ENCODE results near the gene SLC6A11. TPM values are rescaled to one million over a fixed set of nuclear protein-coding genes. Genes with fewer than 3 reads are reported as not detected.

Gene SLC6A11
- total and polyA plus RNA-seq, 2 of the 8 experiments (the other 6 are each of a cell fraction or from before 2014, with no cell fraction given) = 0.78 to 1.5 TPM

DNA sequence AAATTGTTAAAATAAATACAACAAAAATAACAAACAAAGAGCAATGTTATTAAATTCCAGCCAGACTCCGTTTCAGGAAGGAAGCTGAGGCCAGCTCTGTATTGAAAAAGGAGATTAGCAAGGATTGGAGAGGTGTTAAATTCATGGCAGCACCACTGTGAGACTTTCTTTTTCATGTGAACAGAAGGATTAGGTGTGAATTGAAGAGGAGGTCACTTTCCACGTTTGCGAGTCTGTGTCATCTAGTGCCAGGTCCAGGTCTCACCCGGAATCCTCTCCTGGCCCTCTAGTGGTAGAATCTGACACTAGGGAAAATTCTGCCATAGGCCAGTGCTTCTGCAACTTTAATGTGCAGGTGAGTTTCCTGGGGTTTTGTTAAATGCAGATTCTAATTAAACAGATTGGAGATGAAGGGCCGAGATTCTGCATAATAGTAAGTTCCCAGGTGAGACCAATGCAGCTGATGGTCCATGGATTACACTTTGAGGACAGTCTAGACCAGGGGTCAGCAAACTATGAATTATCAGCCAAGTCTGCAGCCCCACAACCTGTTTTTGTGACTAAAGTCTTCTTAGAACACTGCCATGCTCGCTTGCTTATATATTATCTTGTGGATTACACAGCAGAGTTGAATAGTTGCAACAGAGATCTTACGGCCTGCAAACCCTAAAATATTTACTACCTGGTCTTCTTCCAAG, 167.3 kb downstream of the SLC6A11 start:
- H3K27me3 ChIP-seq (replicated peaks in 1 of 4; ENCODE audit: control insufficient read depth in 3 of 4, extremely low read depth in 1 of 4, insufficient read depth in 3 of 4, low read length in 3 of 4) = no peaks in the 10 kb centered on the region
- H3K4me3 ChIP-seq (ENCODE audit: extremely low read depth in 1 of 4, insufficient read depth in 2 of 4, low read depth in 3 of 4, low read length in 4 of 4) = no peak overlapping the region
- H3K9me3 ChIP-seq (ENCODE audit: insufficient read depth in 2 of 2, low read depth in 1 of 2, low read length in 1 of 2) = no peaks in the 10 kb centered on the region
- H3K23me2 ChIP-seq (ENCODE audit: low read depth, low read length) = no peaks in the 10 kb centered on the region
- H3K18ac ChIP-seq (ENCODE audit: extremely low read depth, low read length) = no peak overlapping the region
- WGBS, 2 experiments (ENCODE audit: extremely low coverage in 1 of 2, insufficient coverage in 1 of 2, insufficient read length in 1 of 2, insufficient replicate concordance in 2 of 2, low coverage in 1 of 2, low lambda C conversion rate in 2 of 2, missing lambda C conversion rate in 1 of 2) = 43% methylated on average over 7 of the region's 7 CpGs; no CpG with 5 or more reads in 1 of the 2 experiments
- H3K23ac ChIP-seq (ENCODE audit: insufficient read length) = no peak overlapping the region
- H3K56ac ChIP-seq (replicated peaks; ENCODE audit: insufficient read length, low read depth, low read length) = no peak overlapping the region
- no peaks in the 10 kb centered on the region for H3K79me2 ChIP-seq (ENCODE audit: control insufficient read depth in 1 of 2, insufficient read depth in 2 of 2, low read length in 2 of 2)
- H2BK5ac ChIP-seq (ENCODE audit: low read depth, low read length) = no peak overlapping the region
- H3K4me1 ChIP-seq (replicated peaks in 1 of 4; ENCODE audit: control insufficient read depth in 3 of 4, insufficient read depth in 4 of 4, low read length in 3 of 4) = peaks cover 0 to 6% (median 3%) of the 10 kb centered on the region in 4 experiments; a peak in 5 of 7 replicates
- ChIA-PET CTCF (ENCODE audit: partially characterized antibody) (interaction anchor here (0.6 to 13.3 kb wide), 28 partner anchors 7 to 529 kb away, joined by 3 to 207 read pairs (median 5); no protein-coding TSS in a partner anchor), POLR2A (ENCODE audit: partially characterized antibody) (no interaction called here)
- 0 out of 2 replicates have a peak overlapping the region, but pooled peaks have one; percentile 65 for H2AFZ ChIP-seq (ENCODE audit: low read length)
- H4K5ac ChIP-seq (ENCODE audit: insufficient read length, low read depth, low read length) = no peak overlapping the region
- DNase-seq (ENCODE audit: low read depth in 1 of 2, low spot score in 2 of 2) = peak in 1 of 2 experiments; percentile 60
- no peak overlapping the region for H3K14ac ChIP-seq (ENCODE audit: insufficient read length)
- H3K9ac ChIP-seq (replicated peaks in 1 of 4; ENCODE audit: extremely low read depth in 1 of 4, low read depth in 3 of 4, low read length in 3 of 4) = no peak overlapping the region
- no peaks in the 10 kb centered on the region for H3K36me3 ChIP-seq (ENCODE audit: control insufficient read depth in 2 of 4, insufficient read depth in 4 of 4, low read length in 3 of 4)
- no peak overlapping the region for H2AK5ac ChIP-seq (ENCODE audit: low read depth, low read length)
- H2BK120ac ChIP-seq (replicated peaks; ENCODE audit: low read depth, low read length) = no peak overlapping the region
- no peak overlapping the region for H2BK15ac ChIP-seq (ENCODE audit: low read length)
- no peak overlapping the region for H4K91ac ChIP-seq (replicated peaks; ENCODE audit: insufficient read length, low read length)
- H2BK20ac ChIP-seq (ENCODE audit: low read length) = no peak overlapping the region
- H3K27ac ChIP-seq (ENCODE audit: low read depth, low read length) = no peak overlapping the region
- no peaks in the 10 kb centered on the region for H4K20me1 ChIP-seq (replicated peaks in 1 of 2; ENCODE audit: control insufficient read depth in 1 of 2, insufficient read depth in 2 of 2, low read length in 2 of 2)
- no peak overlapping the region for H4K8ac ChIP-seq (ENCODE audit: extremely low read depth, insufficient read depth, low read length)
- H3K4me2 ChIP-seq (ENCODE audit: insufficient read depth in 1 of 2, low read depth in 2 of 2, low read length in 2 of 2) = no peak overlapping the region
- FAIRE-seq = peak; percentile 70
- H3K79me1 ChIP-seq (ENCODE audit: low read depth, low read length) = no peaks in the 10 kb centered on the region
- H2BK12ac ChIP-seq (ENCODE audit: low read depth, low read length) = no peak overlapping the region
- no peak overlapping the region for H3K4ac ChIP-seq (replicated peaks; ENCODE audit: insufficient read length, low read depth, low read length)
- TF ChIP-seq HDAC2 (IDR thresholded peaks at IDR 0.05; ENCODE audit: borderline replicate concordance in 1 of 2, low read depth in 2 of 2, low read length in 2 of 2) (no peak), TEAD4 (IDR thresholded peaks at IDR 0.05; ENCODE audit: low read depth, low read length) (0 out of 2 replicates have a peak, but pooled peaks have one; percentile 19), RBBP5 (IDR thresholded peaks at IDR 0.05; ENCODE audit: borderline replicate concordance, low read depth, low read length) (no peak), TCF12 (IDR thresholded peaks at IDR 0.05; ENCODE audit: low read depth, low read length) (no peak), YY1 (IDR thresholded peaks at IDR 0.05; ENCODE audit: low read depth, low read length) (no peak), BRCA1 (IDR thresholded peaks at IDR 0.05; ENCODE audit: low read depth, low read length) (no peak), NANOG (IDR thresholded peaks at IDR 0.05; ENCODE audit: insufficient read depth, low read depth, low read length, poor library complexity, severe bottlenecking) (no peak), SIRT6 (IDR thresholded peaks at IDR 0.05; ENCODE audit: low read length) (no peak)
- TF ChIP-seq, protein P1, sequence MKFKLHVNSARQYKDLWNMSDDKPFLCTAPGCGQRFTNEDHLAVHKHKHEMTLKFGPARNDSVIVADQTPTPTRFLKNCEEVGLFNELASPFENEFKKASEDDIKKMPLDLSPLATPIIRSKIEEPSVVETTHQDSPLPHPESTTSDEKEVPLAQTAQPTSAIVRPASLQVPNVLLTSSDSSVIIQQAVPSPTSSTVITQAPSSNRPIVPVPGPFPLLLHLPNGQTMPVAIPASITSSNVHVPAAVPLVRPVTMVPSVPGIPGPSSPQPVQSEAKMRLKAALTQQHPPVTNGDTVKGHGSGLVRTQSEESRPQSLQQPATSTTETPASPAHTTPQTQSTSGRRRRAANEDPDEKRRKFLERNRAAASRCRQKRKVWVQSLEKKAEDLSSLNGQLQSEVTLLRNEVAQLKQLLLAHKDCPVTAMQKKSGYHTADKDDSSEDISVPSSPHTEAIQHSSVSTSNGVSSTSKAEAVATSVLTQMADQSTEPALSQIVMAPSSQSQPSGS (IDR thresholded peaks at IDR 0.05; ENCODE audit: low read length) = no peak

Data from H1 (cell line).